ENCODE results near the gene PXN. TPM values are rescaled to one million over a fixed set of nuclear protein-coding genes. Genes with fewer than 3 reads are reported as not detected.

Gene PXN
- total and polyA plus RNA-seq, 2 of the 13 experiments (the other 11 are each of a cell fraction or from before 2014, with no cell fraction given), result 13.6 to 14.2 TPM

DNA sequence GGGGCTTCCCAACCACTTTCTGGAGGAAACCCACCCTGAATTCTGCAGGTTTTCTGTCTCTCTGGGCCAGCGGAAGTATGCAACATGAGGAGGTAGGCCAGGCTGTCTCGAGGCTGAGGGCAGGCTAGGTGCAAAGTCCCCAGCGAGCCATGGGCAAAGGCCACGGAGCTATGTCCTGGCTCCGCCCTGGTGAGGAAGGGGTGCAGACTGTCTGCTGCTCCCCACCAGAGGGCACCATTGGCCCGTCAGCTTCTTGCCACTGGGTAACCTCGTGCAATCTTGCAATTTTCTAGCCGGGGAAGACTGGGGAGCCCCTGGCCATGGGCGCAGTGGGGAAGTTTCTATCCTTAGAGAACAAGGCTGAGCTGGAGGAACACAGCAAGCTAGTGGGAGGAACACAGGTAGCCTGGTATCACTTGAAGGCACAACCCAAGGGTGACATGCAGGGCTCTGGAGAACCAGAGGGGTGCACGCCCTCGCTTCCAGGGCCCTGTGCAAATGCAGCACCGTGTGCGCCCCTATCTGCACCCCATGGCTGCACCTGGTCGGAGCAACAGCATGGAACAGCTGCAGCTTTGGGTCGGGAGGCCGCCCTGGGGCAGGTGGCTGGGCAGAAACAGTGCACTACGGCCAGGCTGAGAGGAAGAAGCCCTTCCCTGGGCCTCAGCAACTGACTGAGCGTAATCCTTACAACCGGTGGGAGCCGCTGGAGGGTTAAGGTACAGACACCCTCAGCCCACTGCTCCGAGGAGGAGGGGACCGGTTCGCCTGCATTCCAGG lies 37.0 kb downstream of the PXN start (continued):
- TF ChIP-seq, protein P1, sequence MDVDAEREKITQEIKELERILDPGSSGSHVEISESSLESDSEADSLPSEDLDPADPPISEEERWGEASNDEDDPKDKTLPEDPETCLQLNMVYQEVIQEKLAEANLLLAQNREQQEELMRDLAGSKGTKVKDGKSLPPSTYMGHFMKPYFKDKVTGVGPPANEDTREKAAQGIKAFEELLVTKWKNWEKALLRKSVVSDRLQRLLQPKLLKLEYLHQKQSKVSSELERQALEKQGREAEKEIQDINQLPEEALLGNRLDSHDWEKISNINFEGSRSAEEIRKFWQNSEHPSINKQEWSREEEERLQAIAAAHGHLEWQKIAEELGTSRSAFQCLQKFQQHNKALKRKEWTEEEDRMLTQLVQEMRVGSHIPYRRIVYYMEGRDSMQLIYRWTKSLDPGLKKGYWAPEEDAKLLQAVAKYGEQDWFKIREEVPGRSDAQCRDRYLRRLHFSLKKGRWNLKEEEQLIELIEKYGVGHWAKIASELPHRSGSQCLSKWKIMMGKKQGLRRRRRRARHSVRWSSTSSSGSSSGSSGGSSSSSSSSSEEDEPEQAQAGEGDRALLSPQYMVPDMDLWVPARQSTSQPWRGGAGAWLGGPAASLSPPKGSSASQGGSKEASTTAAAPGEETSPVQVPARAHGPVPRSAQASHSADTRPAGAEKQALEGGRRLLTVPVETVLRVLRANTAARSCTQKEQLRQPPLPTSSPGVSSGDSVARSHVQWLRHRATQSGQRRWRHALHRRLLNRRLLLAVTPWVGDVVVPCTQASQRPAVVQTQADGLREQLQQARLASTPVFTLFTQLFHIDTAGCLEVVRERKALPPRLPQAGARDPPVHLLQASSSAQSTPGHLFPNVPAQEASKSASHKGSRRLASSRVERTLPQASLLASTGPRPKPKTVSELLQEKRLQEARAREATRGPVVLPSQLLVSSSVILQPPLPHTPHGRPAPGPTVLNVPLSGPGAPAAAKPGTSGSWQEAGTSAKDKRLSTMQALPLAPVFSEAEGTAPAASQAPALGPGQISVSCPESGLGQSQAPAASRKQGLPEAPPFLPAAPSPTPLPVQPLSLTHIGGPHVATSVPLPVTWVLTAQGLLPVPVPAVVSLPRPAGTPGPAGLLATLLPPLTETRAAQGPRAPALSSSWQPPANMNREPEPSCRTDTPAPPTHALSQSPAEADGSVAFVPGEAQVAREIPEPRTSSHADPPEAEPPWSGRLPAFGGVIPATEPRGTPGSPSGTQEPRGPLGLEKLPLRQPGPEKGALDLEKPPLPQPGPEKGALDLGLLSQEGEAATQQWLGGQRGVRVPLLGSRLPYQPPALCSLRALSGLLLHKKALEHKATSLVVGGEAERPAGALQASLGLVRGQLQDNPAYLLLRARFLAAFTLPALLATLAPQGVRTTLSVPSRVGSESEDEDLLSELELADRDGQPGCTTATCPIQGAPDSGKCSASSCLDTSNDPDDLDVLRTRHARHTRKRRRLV (CRISPR knock-in tag; IDR thresholded peaks at IDR 0.05), result peak; percentile 97
- TF ChIP-seq SALL2 (CRISPR knock-in tag; IDR thresholded peaks at IDR 0.05) (peak; percentile 87), RELA (CRISPR knock-in tag; IDR thresholded peaks at IDR 0.05) (peak; percentile 92; the same call in 1 of the 2 replicates), ZNF879 (CRISPR knock-in tag; IDR thresholded peaks at IDR 0.05) (no peak; the same call in 1 of the 2 replicates), AGO2 (optimal IDR thresholded peaks at IDR 0.05; ENCODE audit: low read depth, low read length) (peak; percentile 79), ZSCAN21 (CRISPR knock-in tag; IDR thresholded peaks at IDR 0.05; ENCODE audit: borderline replicate concordance) (peak; percentile 69), ZNF790 (CRISPR knock-in tag; IDR thresholded peaks at IDR 0.05; ENCODE audit: borderline replicate concordance) (no peak), ZSCAN9 (CRISPR knock-in tag; IDR thresholded peaks at IDR 0.05; ENCODE audit: borderline replicate concordance) (peak; percentile 76; the same call in 1 of the 2 replicates), CREM (IDR thresholded peaks at IDR 0.05) (no peak; the same call in 1 of the 2 replicates), CREM (CRISPR knock-in tag; IDR thresholded peaks at IDR 0.05) (no peak), GATAD2A (CRISPR knock-in tag; IDR thresholded peaks at IDR 0.05) (peak; percentile 92), BRD4 (CRISPR knock-in tag; IDR thresholded peaks at IDR 0.05) (no peak), SNRNP70 (IDR thresholded peaks at IDR 0.05; ENCODE audit: low read depth, low read length) (no peak), ZNF724P (CRISPR knock-in tag; IDR thresholded peaks at IDR 0.05; ENCODE audit: borderline replicate concordance) (peak; percentile 66; the same call in 1 of the 2 replicates)
- TF ChIP-seq, protein P2, sequence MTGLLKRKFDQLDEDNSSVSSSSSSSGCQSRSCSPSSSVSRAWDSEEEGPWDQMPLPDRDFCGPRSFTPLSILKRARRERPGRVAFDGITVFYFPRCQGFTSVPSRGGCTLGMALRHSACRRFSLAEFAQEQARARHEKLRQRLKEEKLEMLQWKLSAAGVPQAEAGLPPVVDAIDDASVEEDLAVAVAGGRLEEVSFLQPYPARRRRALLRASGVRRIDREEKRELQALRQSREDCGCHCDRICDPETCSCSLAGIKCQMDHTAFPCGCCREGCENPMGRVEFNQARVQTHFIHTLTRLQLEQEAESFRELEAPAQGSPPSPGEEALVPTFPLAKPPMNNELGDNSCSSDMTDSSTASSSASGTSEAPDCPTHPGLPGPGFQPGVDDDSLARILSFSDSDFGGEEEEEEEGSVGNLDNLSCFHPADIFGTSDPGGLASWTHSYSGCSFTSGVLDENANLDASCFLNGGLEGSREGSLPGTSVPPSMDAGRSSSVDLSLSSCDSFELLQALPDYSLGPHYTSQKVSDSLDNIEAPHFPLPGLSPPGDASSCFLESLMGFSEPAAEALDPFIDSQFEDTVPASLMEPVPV (CRISPR knock-in tag; IDR thresholded peaks at IDR 0.05), result peak; percentile 64; the same call in 1 of the 2 replicates
- TF ChIP-seq, protein P3, sequence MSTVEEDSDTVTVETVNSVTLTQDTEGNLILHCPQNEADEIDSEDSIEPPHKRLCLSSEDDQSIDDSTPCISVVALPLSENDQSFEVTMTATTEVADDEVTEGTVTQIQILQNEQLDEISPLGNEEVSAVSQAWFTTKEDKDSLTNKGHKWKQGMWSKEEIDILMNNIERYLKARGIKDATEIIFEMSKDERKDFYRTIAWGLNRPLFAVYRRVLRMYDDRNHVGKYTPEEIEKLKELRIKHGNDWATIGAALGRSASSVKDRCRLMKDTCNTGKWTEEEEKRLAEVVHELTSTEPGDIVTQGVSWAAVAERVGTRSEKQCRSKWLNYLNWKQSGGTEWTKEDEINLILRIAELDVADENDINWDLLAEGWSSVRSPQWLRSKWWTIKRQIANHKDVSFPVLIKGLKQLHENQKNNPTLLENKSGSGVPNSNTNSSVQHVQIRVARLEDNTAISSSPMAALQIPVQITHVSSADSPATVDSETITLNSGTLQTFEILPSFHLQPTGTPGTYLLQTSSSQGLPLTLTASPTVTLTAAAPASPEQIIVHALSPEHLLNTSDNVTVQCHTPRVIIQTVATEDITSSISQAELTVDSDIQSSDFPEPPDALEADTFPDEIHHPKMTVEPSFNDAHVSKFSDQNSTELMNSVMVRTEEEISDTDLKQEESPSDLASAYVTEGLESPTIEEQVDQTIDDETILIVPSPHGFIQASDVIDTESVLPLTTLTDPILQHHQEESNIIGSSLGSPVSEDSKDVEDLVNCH (CRISPR knock-in tag; IDR thresholded peaks at IDR 0.05), result no peak
- TF ChIP-seq, protein P4, sequence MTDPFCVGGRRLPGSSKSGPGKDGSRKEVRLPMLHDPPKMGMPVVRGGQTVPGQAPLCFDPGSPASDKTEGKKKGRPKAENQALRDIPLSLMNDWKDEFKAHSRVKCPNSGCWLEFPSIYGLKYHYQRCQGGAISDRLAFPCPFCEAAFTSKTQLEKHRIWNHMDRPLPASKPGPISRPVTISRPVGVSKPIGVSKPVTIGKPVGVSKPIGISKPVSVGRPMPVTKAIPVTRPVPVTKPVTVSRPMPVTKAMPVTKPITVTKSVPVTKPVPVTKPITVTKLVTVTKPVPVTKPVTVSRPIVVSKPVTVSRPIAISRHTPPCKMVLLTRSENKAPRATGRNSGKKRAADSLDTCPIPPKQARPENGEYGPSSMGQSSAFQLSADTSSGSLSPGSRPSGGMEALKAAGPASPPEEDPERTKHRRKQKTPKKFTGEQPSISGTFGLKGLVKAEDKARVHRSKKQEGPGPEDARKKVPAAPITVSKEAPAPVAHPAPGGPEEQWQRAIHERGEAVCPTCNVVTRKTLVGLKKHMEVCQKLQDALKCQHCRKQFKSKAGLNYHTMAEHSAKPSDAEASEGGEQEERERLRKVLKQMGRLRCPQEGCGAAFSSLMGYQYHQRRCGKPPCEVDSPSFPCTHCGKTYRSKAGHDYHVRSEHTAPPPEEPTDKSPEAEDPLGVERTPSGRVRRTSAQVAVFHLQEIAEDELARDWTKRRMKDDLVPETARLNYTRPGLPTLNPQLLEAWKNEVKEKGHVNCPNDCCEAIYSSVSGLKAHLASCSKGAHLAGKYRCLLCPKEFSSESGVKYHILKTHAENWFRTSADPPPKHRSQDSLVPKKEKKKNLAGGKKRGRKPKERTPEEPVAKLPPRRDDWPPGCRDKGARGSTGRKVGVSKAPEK (CRISPR knock-in tag; IDR thresholded peaks at IDR 0.05; ENCODE audit: borderline replicate concordance), result no peak; the same call in 1 of the 2 replicates

All from HepG2 (cell line).